ENCODE data around the gene SLC26A4.

DNA sequence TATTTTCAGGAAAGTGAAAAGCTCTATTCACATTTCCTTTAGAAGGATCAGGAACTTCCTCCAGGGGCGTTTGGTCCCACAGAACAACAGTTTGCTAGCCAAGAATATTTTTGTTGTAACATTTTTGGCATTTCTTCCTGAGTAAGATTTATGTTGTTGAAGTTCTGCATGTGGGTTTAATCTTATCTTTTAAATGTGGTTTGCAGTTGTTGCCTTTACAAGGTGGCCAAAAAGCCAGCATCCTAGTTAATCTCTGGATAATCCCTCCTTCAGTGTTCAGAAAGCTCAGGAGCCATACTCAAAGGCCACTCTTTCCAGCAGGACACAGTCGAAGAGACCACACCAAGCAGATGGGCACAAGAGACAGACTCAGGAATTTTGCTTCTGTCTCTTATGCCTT, 30.0 kb downstream of the SLC26A4 start:
- TF ChIP-seq, protein P1, sequence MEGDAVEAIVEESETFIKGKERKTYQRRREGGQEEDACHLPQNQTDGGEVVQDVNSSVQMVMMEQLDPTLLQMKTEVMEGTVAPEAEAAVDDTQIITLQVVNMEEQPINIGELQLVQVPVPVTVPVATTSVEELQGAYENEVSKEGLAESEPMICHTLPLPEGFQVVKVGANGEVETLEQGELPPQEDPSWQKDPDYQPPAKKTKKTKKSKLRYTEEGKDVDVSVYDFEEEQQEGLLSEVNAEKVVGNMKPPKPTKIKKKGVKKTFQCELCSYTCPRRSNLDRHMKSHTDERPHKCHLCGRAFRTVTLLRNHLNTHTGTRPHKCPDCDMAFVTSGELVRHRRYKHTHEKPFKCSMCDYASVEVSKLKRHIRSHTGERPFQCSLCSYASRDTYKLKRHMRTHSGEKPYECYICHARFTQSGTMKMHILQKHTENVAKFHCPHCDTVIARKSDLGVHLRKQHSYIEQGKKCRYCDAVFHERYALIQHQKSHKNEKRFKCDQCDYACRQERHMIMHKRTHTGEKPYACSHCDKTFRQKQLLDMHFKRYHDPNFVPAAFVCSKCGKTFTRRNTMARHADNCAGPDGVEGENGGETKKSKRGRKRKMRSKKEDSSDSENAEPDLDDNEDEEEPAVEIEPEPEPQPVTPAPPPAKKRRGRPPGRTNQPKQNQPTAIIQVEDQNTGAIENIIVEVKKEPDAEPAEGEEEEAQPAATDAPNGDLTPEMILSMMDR (IDR thresholded peaks at IDR 0.05) = no peak
- no peak for TF ChIP-seq POLR2AphosphoS5 (IDR thresholded peaks at IDR 0.05)
